Measurements from ENCODE around the gene PLRG1. TPM values are rescaled to one million over a fixed set of nuclear protein-coding genes. Genes with fewer than 3 reads are reported as not detected.

The PLRG1 gene
- total and polyA plus RNA-seq, 2 of the 8 experiments (the other 6 are each of a cell fraction or from before 2014, with no cell fraction given): 63.5 to 108 TPM

- Histone ChIP-seq H3K36me3 (ENCODE audit: control insufficient read depth in 2 of 4, insufficient read depth in 4 of 4, low read length in 3 of 4) (no peaks in the 10 kb centered on the region), H2AK5ac (ENCODE audit: low read depth, low read length) (no peak overlapping the region), H3K79me2 (ENCODE audit: control insufficient read depth in 1 of 2, insufficient read depth in 2 of 2, low read length in 2 of 2) (no peaks in the 10 kb centered on the region), H3K23ac (ENCODE audit: insufficient read length) (no peak overlapping the region), H2BK12ac (ENCODE audit: low read depth, low read length) (no peak overlapping the region), H4K91ac (replicated peaks; ENCODE audit: insufficient read length, low read length) (no peak overlapping the region), H3K4me3 (ENCODE audit: extremely low read depth in 1 of 4, insufficient read depth in 2 of 4, low read depth in 3 of 4, low read length in 4 of 4) (no peak overlapping the region), H3K4me1 (replicated peaks in 1 of 4; ENCODE audit: control insufficient read depth in 3 of 4, insufficient read depth in 4 of 4, low read length in 3 of 4) (no peaks in the 10 kb centered on the region), H3K9me3 (ENCODE audit: insufficient read depth in 2 of 2, low read depth in 1 of 2, low read length in 1 of 2) (no peaks in the 10 kb centered on the region), H3K27me3 (replicated peaks in 1 of 4; ENCODE audit: control insufficient read depth in 3 of 4, extremely low read depth in 1 of 4, insufficient read depth in 3 of 4, low read length in 3 of 4) (no peaks in the 10 kb centered on the region), H3K18ac (ENCODE audit: extremely low read depth, low read length) (no peak overlapping the region), H3K79me1 (ENCODE audit: low read depth, low read length) (no peaks in the 10 kb centered on the region), H3K56ac (replicated peaks; ENCODE audit: insufficient read length, low read depth, low read length) (no peak overlapping the region), H3K27ac (ENCODE audit: low read depth, low read length) (no peak overlapping the region), H2AFZ (ENCODE audit: low read length) (no peak overlapping the region), H3K4ac (replicated peaks; ENCODE audit: insufficient read length, low read depth, low read length) (no peak overlapping the region), H3K4me2 (ENCODE audit: insufficient read depth in 1 of 2, low read depth in 2 of 2, low read length in 2 of 2) (no peak overlapping the region), H3K14ac (ENCODE audit: insufficient read length) (no peak overlapping the region), H2BK15ac (ENCODE audit: low read length) (no peak overlapping the region), H2BK5ac (ENCODE audit: low read depth, low read length) (no peak overlapping the region), H4K8ac (ENCODE audit: extremely low read depth, insufficient read depth, low read length) (no peak overlapping the region), H3K9ac (replicated peaks in 1 of 4; ENCODE audit: extremely low read depth in 1 of 4, low read depth in 3 of 4, low read length in 3 of 4) (no peak overlapping the region), H2BK20ac (ENCODE audit: low read length) (no peak overlapping the region), H4K5ac (ENCODE audit: insufficient read length, low read depth, low read length) (no peak overlapping the region), H4K20me1 (replicated peaks in 1 of 2; ENCODE audit: control insufficient read depth in 1 of 2, insufficient read depth in 2 of 2, low read length in 2 of 2) (no peaks in the 10 kb centered on the region), H2BK120ac (replicated peaks; ENCODE audit: low read depth, low read length) (no peak overlapping the region), H3K23me2 (ENCODE audit: low read depth, low read length) (no peaks in the 10 kb centered on the region)
- WGBS, 2 experiments (ENCODE audit: extremely low coverage in 1 of 2, insufficient coverage in 1 of 2, insufficient read length in 1 of 2, insufficient replicate concordance in 2 of 2, low coverage in 1 of 2, low lambda C conversion rate in 2 of 2, missing lambda C conversion rate in 1 of 2): 89% methylated on average over 1 of the region's 1 CpG; no CpG with 5 or more reads in 1 of the 2 experiments
- no peak for FAIRE-seq
- DNase-seq (ENCODE audit: low read depth in 1 of 2, low spot score in 2 of 2): no peak
- ChIA-PET CTCF (ENCODE audit: partially characterized antibody) (interaction anchor here (1.4 to 6.7 kb wide), 5 partner anchors 9 to 60 kb away, joined by 3 to 47 read pairs (median 5); no protein-coding TSS in a partner anchor), POLR2A (ENCODE audit: partially characterized antibody) (no interaction called here)
These were observed 14.1 kb upstream of the PLRG1 start for GRCh38 chr4:154564311-154564710.

All from H1 (cell line).